Endothelial cell (in vitro differentiated cells): ENCODE results near the gene CTDSPL2. TPM values are rescaled to one million over a fixed set of nuclear protein-coding genes. Genes with fewer than 3 reads are reported as not detected.

Experiments
- DNase-seq: peaks from one replicate; pipeline ENCODE4 v3.0.0; 2021; ENCODE audit warnings: low spot score
- H3K27ac Mint-ChIP-seq: one replicate; pipeline ENCODE4 v1.8.0; 2021; ENCODE audit warnings: mixed read lengths, inconsistent platforms; ENCODE audit not compliant: unreplicated experiment
- H3K27me3 Mint-ChIP-seq: one replicate; pipeline ENCODE4 v1.8.0; 2021; ENCODE audit warnings: mild to moderate bottlenecking, moderate library complexity, mixed read lengths, inconsistent platforms; ENCODE audit not compliant: unreplicated experiment
- H3K36me3 Mint-ChIP-seq: one replicate; pipeline ENCODE4 v1.8.0; 2021; ENCODE audit warnings: mild to moderate bottlenecking, low read depth, mixed read lengths, inconsistent platforms; ENCODE audit not compliant: unreplicated experiment
- H3K4me1 Mint-ChIP-seq: one replicate; pipeline ENCODE4 v1.8.0; 2021; ENCODE audit warnings: mild to moderate bottlenecking, mixed read lengths, inconsistent platforms; ENCODE audit not compliant: unreplicated experiment
- H3K4me3 Mint-ChIP-seq: one replicate; pipeline ENCODE4 v1.8.0; 2021; ENCODE audit warnings: mild to moderate bottlenecking, mixed read lengths, inconsistent platforms; ENCODE audit not compliant: unreplicated experiment
- H3K9me3 Mint-ChIP-seq: one replicate; pipeline ENCODE4 v1.8.0; 2021; ENCODE audit warnings: mixed read lengths, inconsistent platforms; ENCODE audit not compliant: unreplicated experiment
- total RNA-seq: library from RNA; stranded (reverse); fragmentation: NEBNext Ultra II Directional; extraction: Animal tissue kit (Norgen Biotek cat#: 25700); gene quantifications from one replicate; pipeline ENCODE4 v1.2.1, GENCODE V29; 2021; ENCODE audit not compliant: unreplicated experiment
- TF ChIP-seq, protein P1 (sequence below): fragments of 200-600 bp; sonication (generic); IDR thresholded peaks from one replicate; pipeline ENCODE4 v1.5.0; 2021; ENCODE audit warnings: antibody characterized with exemption; ENCODE audit not compliant: unreplicated experiment

Gene CTDSPL2
- total RNA-seq, 1 donor from 2014 or later: 40.9 TPM

- H3K4me1 Mint-ChIP-seq: no peaks in the 10 kb centered on the region
- H3K4me3 Mint-ChIP-seq: no peak overlapping the region
- H3K36me3 Mint-ChIP-seq: peaks cover 10% of the 10 kb centered on the region
- H3K9me3 Mint-ChIP-seq: no peaks in the 10 kb centered on the region
- TF ChIP-seq, protein P1, sequence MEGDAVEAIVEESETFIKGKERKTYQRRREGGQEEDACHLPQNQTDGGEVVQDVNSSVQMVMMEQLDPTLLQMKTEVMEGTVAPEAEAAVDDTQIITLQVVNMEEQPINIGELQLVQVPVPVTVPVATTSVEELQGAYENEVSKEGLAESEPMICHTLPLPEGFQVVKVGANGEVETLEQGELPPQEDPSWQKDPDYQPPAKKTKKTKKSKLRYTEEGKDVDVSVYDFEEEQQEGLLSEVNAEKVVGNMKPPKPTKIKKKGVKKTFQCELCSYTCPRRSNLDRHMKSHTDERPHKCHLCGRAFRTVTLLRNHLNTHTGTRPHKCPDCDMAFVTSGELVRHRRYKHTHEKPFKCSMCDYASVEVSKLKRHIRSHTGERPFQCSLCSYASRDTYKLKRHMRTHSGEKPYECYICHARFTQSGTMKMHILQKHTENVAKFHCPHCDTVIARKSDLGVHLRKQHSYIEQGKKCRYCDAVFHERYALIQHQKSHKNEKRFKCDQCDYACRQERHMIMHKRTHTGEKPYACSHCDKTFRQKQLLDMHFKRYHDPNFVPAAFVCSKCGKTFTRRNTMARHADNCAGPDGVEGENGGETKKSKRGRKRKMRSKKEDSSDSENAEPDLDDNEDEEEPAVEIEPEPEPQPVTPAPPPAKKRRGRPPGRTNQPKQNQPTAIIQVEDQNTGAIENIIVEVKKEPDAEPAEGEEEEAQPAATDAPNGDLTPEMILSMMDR: no peak
- DNase-seq: no peak
- no peak overlapping the region for H3K27ac Mint-ChIP-seq
- peaks cover 5% of the 10 kb centered on the region for H3K27me3 Mint-ChIP-seq
Observed at GRCh38 chr15:44485880-44486279, 58.5 kb downstream of the CTDSPL2 start.

GRCh38 chr15:44489464-44489863 lies 62.0 kb downstream of the CTDSPL2 start:
- peaks cover 10% of the 10 kb centered on the region for H3K36me3 Mint-ChIP-seq
- no peak overlapping the region for H3K4me3 Mint-ChIP-seq
- no peaks in the 10 kb centered on the region for H3K9me3 Mint-ChIP-seq
- no peak overlapping the region for H3K27ac Mint-ChIP-seq
- DNase-seq: no peak
- no peaks in the 10 kb centered on the region for H3K4me1 Mint-ChIP-seq
- H3K27me3 Mint-ChIP-seq: peaks cover 1% of the 10 kb centered on the region
- TF ChIP-seq, protein P1: no peak

- no peak for DNase-seq
Observed at GRCh38 chr15:44490622-44491021, 63.2 kb downstream of the CTDSPL2 start.

GRCh38 chr15:44492040-44492439 lies 64.6 kb downstream of the CTDSPL2 start:
- TF ChIP-seq, protein P1: no peak
- H3K4me3 Mint-ChIP-seq: no peak overlapping the region
- H3K36me3 Mint-ChIP-seq: peaks cover 8% of the 10 kb centered on the region
- H3K27me3 Mint-ChIP-seq: peaks cover 1% of the 10 kb centered on the region
- no peaks in the 10 kb centered on the region for H3K4me1 Mint-ChIP-seq
- no peaks in the 10 kb centered on the region for H3K9me3 Mint-ChIP-seq
- DNase-seq: no peak
- H3K27ac Mint-ChIP-seq: no peak overlapping the region

More at GRCh38 chr15:44490622-44491021, 63.2 kb downstream of the CTDSPL2 start:
- Mint-ChIP-seq H3K27me3 (peaks cover 1% of the 10 kb centered on the region), H3K9me3 (no peaks in the 10 kb centered on the region), H3K4me1 (no peaks in the 10 kb centered on the region), H3K36me3 (peaks cover 10% of the 10 kb centered on the region), H3K4me3 (no peak overlapping the region), H3K27ac (no peak overlapping the region)
- TF ChIP-seq, protein P1: no peak

DNA sequence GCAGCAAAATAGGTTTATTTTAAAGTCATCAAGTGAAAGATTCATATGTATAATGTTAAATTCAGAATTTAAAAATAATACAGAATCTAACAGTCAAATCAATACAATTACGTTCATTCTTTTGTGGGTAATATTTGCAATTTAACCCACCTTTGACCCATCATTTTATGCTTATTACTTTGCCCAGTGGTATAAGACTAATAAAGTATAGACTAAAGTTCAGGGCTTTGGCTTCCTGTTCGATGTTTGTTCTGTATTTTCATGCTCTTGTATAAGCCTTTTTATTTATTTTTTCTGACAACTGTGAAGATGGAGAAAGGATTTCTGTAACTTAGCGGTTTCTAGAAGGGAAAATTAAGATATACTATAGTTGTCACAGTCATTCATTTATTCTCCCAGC lies 65.2 kb downstream of the CTDSPL2 start:
- peaks cover 1% of the 10 kb centered on the region for H3K27me3 Mint-ChIP-seq
- DNase-seq: no peak
- no peaks in the 10 kb centered on the region for H3K9me3 Mint-ChIP-seq
- no peak overlapping the region for H3K4me3 Mint-ChIP-seq
- H3K36me3 Mint-ChIP-seq: peaks cover 3% of the 10 kb centered on the region
- no peaks in the 10 kb centered on the region for H3K4me1 Mint-ChIP-seq
- TF ChIP-seq, protein P1: no peak
- H3K27ac Mint-ChIP-seq: no peak overlapping the region
